SK-N-SH (cell line): ENCODE measurements around the gene SH3GL2. TPM values are rescaled to one million over a fixed set of nuclear protein-coding genes. Genes with fewer than 3 reads are reported as not detected.

Experiments
- CTCF ChIA-PET: fragments of 300-600, 350-600 bp; formaldehyde crosslinking; extraction: SDS; loops from one replicate; lab custom pipeline; 2021; lab: Yijun Ruan, JAX
- POLR2A ChIA-PET: fragments of 350-600 bp; sonication (Branson Sonifier 250); formaldehyde crosslinking; extraction: SDS; loops from one replicate; lab custom pipeline; 2020; ENCODE audit warnings: antibody characterized with exemption, inconsistent platforms; lab: Yijun Ruan, JAX
- DNase-seq: peaks from one replicate; pipeline ENCODE4 v3.0.0; 2012
- H2AFZ ChIP-seq: fragments of 200-600 bp; sonication (generic); 2 replicates; pipeline ENCODE4 v1.8.1; 2016; ENCODE audit warnings: antibody characterized with exemption, mild to moderate bottlenecking, low read depth
- H3F3A ChIP-seq: fragments of 200-600 bp; sonication (generic); replicated peaks from 2 replicates; pipeline ENCODE3; 2016; ENCODE audit warnings: antibody characterized with exemption, mild to moderate bottlenecking; ENCODE audit not compliant: insufficient read depth
- H3K27ac ChIP-seq, 2 experiments: fragments of 200-500 bp in 1 of 2; fragments of 200-600 bp in 1 of 2; sonication (Bioruptor generic) in 1 of 2; sonication (generic), shearing (Covaris generic) in 1 of 2; 2 replicates each; pipeline versions ENCODE4 v1.5.1 to v1.6.1; 2014 to 2016; ENCODE audit warnings: low read depth in 2 of 2, inconsistent platforms in 1 of 2, low read length in 1 of 2, mild to moderate bottlenecking in 1 of 2, mixed read lengths in 1 of 2
- H3K27me3 ChIP-seq: fragments of 200-600 bp; sonication (generic), shearing (Covaris generic); 2 replicates; pipeline ENCODE4 v1.6.1; 2016; ENCODE audit warnings: mixed run types; ENCODE audit not compliant: insufficient read depth
- H3K36me3 ChIP-seq, 2 experiments: fragments of 200-500 bp in 1 of 2; fragments of 200-600 bp in 1 of 2; sonication (Bioruptor generic) in 1 of 2; sonication (generic) in 1 of 2; replicated peaks in 1 of 2; 2 replicates each; pipeline versions ENCODE3 to v1.5.1; 2014 to 2016; ENCODE audit warnings: low read length in 1 of 2, mild to moderate bottlenecking in 1 of 2; ENCODE audit not compliant: insufficient read depth in 2 of 2, control insufficient read depth in 1 of 2
- H3K4me1 ChIP-seq, 2 experiments: fragments of 200-500 bp in 1 of 2; fragments of 200-600 bp in 1 of 2; sonication (Bioruptor generic) in 1 of 2; sonication (generic), shearing (Covaris generic) in 1 of 2; 2 replicates each; pipeline versions ENCODE4 v1.5.1 to v1.6.1; 2014 to 2016; ENCODE audit warnings: low read depth in 1 of 2, low read length in 1 of 2, mixed run types in 1 of 2; ENCODE audit not compliant: insufficient read depth in 2 of 2, control insufficient read depth in 1 of 2
- H3K4me2 ChIP-seq: fragments of 200-600 bp; sonication (generic), shearing (Covaris generic); 2 replicates; pipeline ENCODE4 v1.6.1; 2017; ENCODE audit warnings: mixed run types
- H3K4me3 ChIP-seq, 2 experiments: fragments of 200-500 bp in 1 of 2; fragments of 200-600 bp in 1 of 2; sonication (Bioruptor generic) in 1 of 2; sonication (generic), shearing (Covaris generic) in 1 of 2; 2 replicates each; pipeline versions ENCODE4 v1.5.1 to v1.8.1; 2014 to 2016; ENCODE audit warnings: low read depth in 2 of 2, inconsistent platforms in 1 of 2, low read length in 1 of 2, mild to moderate bottlenecking in 1 of 2, mixed read lengths in 1 of 2, moderate library complexity in 1 of 2
- H3K79me2 ChIP-seq: fragments of 200-600 bp; sonication (generic); 2 replicates; pipeline ENCODE4 v1.8.1; 2017; ENCODE audit warnings: mild to moderate bottlenecking; ENCODE audit not compliant: insufficient read depth
- H3K9ac ChIP-seq: fragments of 200-600 bp; sonication (generic); 2 replicates; pipeline ENCODE4 v1.6.1; 2017; ENCODE audit warnings: mixed run types
- H3K9me2 ChIP-seq: fragments of 200-600 bp; sonication (generic); 2 replicates; pipeline ENCODE4 v1.6.1; 2017; ENCODE audit warnings: mixed run types
- H3K9me3 ChIP-seq: fragments of 200-600 bp; sonication (generic); 2 replicates; pipeline ENCODE4 v1.6.1; 2017; ENCODE audit warnings: mixed run types, mild to moderate bottlenecking, moderate library complexity
- H4K20me1 ChIP-seq: fragments of 200-600 bp; sonication (generic); 2 replicates; pipeline ENCODE4 v1.6.1; 2017; ENCODE audit warnings: mild to moderate bottlenecking, mixed run types; ENCODE audit not compliant: insufficient read depth
- CHD2 ChIP-seq: fragments of 150-350 bp; IDR thresholded peaks from 2 replicates; pipeline ENCODE4 v1.6.1; 2018; ENCODE audit warnings: low read length; ENCODE audit not compliant: partially characterized antibody
- ELF1 ChIP-seq: IDR thresholded peaks from 2 replicates; pipeline ENCODE4 v1.4.0; 2012
- FOXJ3 ChIP-seq: sonication (generic); formaldehyde crosslinking; IDR thresholded peaks from 2 replicates; pipeline ENCODE4 v1.5.1; 2020; ENCODE audit warnings: mild to moderate bottlenecking, missing genetic modification reagents
- MEF2A ChIP-seq: IDR thresholded peaks from 2 replicates; pipeline ENCODE4 v1.4.0; 2012; ENCODE audit warnings: low read depth, borderline replicate concordance
- NFIC ChIP-seq: IDR thresholded peaks from 2 replicates; pipeline ENCODE4 v1.4.0; 2012; ENCODE audit warnings: borderline replicate concordance
- NRF1 ChIP-seq: IDR thresholded peaks from 2 replicates; pipeline ENCODE4 v1.6.1; 2012; ENCODE audit warnings: low read depth, mild to moderate bottlenecking, low read length
- RAD21 ChIP-seq: IDR thresholded peaks from 2 replicates; pipeline ENCODE4 v1.6.1; 2012; ENCODE audit warnings: mild to moderate bottlenecking, low read length
- REST ChIP-seq: IDR thresholded peaks from 2 replicates; pipeline ENCODE4 v1.6.1; 2012; ENCODE audit warnings: mild to moderate bottlenecking, low read depth, low read length, moderate library complexity
- RFX5 ChIP-seq: IDR thresholded peaks from 2 replicates; pipeline ENCODE4 v1.6.1; 2012; ENCODE audit warnings: mild to moderate bottlenecking, improper control_type of control experiment, low read length
- RXRA ChIP-seq: IDR thresholded peaks from 2 replicates; pipeline ENCODE4 v1.4.0; 2012; ENCODE audit warnings: low read depth, mild to moderate bottlenecking, borderline replicate concordance
- SMC3 ChIP-seq: IDR thresholded peaks from 2 replicates; pipeline ENCODE4 v1.6.1; 2012; ENCODE audit warnings: low read depth, low read length, improper control_type of control experiment
- TAF1 ChIP-seq: IDR thresholded peaks from 2 replicates; pipeline ENCODE4 v1.6.1; 2012; ENCODE audit warnings: low read depth, mild to moderate bottlenecking, low read length, moderate library complexity, borderline replicate concordance
- TCF12 ChIP-seq: IDR thresholded peaks from 2 replicates; pipeline ENCODE4 v1.4.0; 2012
- TEAD4 ChIP-seq: IDR thresholded peaks from 2 replicates; pipeline ENCODE4 v1.4.0; 2012; ENCODE audit warnings: mild to moderate bottlenecking, borderline replicate concordance; ENCODE audit not compliant: insufficient read depth
- USF1 ChIP-seq: IDR thresholded peaks from 2 replicates; pipeline ENCODE4 v1.4.0; 2012; ENCODE audit warnings: low read depth, borderline replicate concordance
- ZBTB33 ChIP-seq: IDR thresholded peaks from 2 replicates; pipeline ENCODE4 v1.4.0; 2012; ENCODE audit warnings: low read depth, borderline replicate concordance
- WGBS: methylation state at CpG from one replicate; pipeline ENCODE4 v1.1.6; 2017; ENCODE audit warnings: low lambda C conversion rate; 5-methylcytosine and 5-hydroxymethylcytosine counted together
- polyA plus RNA-seq, 3 experiments: library from polyadenylated mRNA; depleted of rRNA; stranded (reverse); fragments of >200 nt; gene quantifications; 2 replicates each; pipeline ENCODE4 v1.2.3, GENCODE V29; 2012

The SH3GL2 gene
- polyA plus RNA-seq, 1 of the 3 experiments (the other 2 are of a cell fraction), result 0.05 TPM

- TF ChIP-seq RXRA, result no peak
- TF ChIP-seq MEF2A, result no peak
- TF ChIP-seq ZBTB33, result no peak
- no peak for TF ChIP-seq CHD2
- TF ChIP-seq USF1, result no peak
Measured at GRCh38 chr9:17653947-17654465, 75.1 kb downstream of the SH3GL2 start (continued).

- CTCF ChIA-PET, result no interaction called here
- no peak overlapping the region for H3K4me3 ChIP-seq
Measured at GRCh38 chr9:17656889-17657288, 78.0 kb downstream of the SH3GL2 start.

GRCh38 chr9:17658237-17658636 is 79.4 kb downstream of the SH3GL2 start:
- no peak for TF ChIP-seq REST
- no peak for TF ChIP-seq FOXJ3
- TF ChIP-seq RAD21, result no peak
- TF ChIP-seq NRF1, result no peak
- Histone ChIP-seq H3K79me2 (no peaks in the 10 kb centered on the region), H3K36me3 (no peaks in the 10 kb centered on the region), H4K20me1 (no peaks in the 10 kb centered on the region), H3K27ac (no peak overlapping the region), H2AFZ (no peak overlapping the region), H3K4me1 (no peaks in the 10 kb centered on the region), H3K4me3 (no peak overlapping the region), H3K9ac (no peak overlapping the region), H3K9me3 (no peaks in the 10 kb centered on the region), H3K27me3 (no peaks in the 10 kb centered on the region; the same call in 1 of the 2 replicates), H3K9me2 (no peaks in the 10 kb centered on the region), H3F3A (no peaks in the 10 kb centered on the region), H3K4me2 (no peak overlapping the region)
- POLR2A ChIA-PET, result no interaction called here
- 1% methylated on average over 2 of the region's 2 CpGs for WGBS
- no peak for DNase-seq
- CTCF ChIA-PET, result interaction anchor here (0.9 kb wide), 1 partner anchor 16 kb away, joined by 3 read pairs; no protein-coding TSS in a partner anchor

More at GRCh38 chr9:17656889-17657288, 78.0 kb downstream of the SH3GL2 start:
- no peaks in the 10 kb centered on the region for H3K4me1 ChIP-seq
- TF ChIP-seq TCF12 (no peak), RXRA (no peak), SMC3 (no peak), NFIC (no peak), TAF1 (no peak), TEAD4 (no peak), RFX5 (no peak), ELF1 (no peak)
- TF ChIP-seq, all 33 proteins: peak for 0
- H3K36me3 ChIP-seq, result no peaks in the 10 kb centered on the region
- H3K9me3 ChIP-seq, result no peaks in the 10 kb centered on the region
- DNase-seq, result no peak
- no peaks in the 10 kb centered on the region for H3K9me2 ChIP-seq
- H4K20me1 ChIP-seq, result no peaks in the 10 kb centered on the region
- H3K27ac ChIP-seq, result no peak overlapping the region
- no peaks in the 10 kb centered on the region for H3K79me2 ChIP-seq
- H3F3A ChIP-seq, result no peaks in the 10 kb centered on the region
- H3K9ac ChIP-seq, result no peak overlapping the region
- no peak overlapping the region for H3K4me2 ChIP-seq
- WGBS, result 0% methylated on average over 1 of the region's 1 CpG
- POLR2A ChIA-PET, result no interaction called here
- no peaks in the 10 kb centered on the region; the same call in 1 of the 2 replicates for H3K27me3 ChIP-seq
- H2AFZ ChIP-seq, result no peak overlapping the region
